Left renal pelvis (tissue), 4 donors: ENCODE data around the gene COQ9. TPM values are rescaled to one million over a fixed set of nuclear protein-coding genes. Genes with fewer than 3 reads are reported as not detected.
"Not testable (repeated sequence)": the region's sequence is repeated elsewhere in the genome, so short reads cannot be mapped to it uniquely, and the experiment has no call there.

ENCODE experiments used
- DNase-seq, 4 donors: peaks; one replicate each; pipeline ENCODE4 v3.0.0-alpha.2; 2013; ENCODE audit warnings: low read depth in 4 of 4, low spot score in 3 of 4
- polyA plus RNA-seq, 4 donors: library from polyadenylated mRNA; unstranded; fragments of 120-200 nt; gene quantifications; one replicate each; pipeline ENCODE4 v1.2.1, GENCODE V29; 2013; ENCODE audit not compliant: insufficient read length in 4 of 4

Gene COQ9
- polyA plus RNA-seq, result 100 to 1,000 TPM in 1 of 4 donors, 10 to 100 TPM in 3; 41.2 to 113 (median 89.9) TPM

DNA sequence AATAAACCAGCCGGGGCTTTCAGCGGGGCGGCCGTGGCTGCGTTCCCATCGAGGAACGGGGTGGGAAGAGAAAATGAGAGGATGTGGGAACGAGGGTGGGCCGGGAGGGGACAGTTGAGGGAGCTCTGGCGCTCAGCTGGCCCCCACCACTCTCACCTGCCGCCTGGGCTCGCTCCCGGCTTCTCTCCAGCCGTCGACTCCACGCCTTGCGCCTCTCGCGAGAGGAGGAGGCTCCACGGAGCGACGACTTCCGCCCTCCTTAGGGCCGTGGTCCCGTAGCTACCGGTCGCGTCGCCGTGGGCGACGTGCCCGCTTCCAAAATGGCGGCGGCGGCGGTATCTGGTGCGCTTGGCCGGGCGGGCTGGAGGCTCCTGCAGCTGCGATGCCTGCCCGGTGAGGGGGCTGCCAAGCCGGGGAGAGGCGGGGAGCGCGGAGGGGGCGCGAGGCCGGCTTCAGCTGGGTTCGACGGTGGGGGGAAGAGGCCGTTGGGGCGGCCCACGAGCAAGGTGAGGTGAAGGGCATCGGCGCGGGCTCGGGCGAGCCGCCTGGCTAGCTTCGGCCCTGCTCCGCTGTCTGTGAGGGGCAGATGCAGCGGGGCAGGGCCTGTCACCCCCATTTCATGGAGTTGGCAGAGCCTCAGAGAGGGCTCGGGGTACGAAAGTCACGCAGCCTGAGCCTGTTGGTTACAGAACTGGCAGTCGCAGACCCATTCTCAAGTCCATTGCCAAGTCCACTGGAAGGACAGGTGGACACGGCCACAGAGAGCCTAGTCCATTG lies at the start of gene COQ9, which contains the start of gene CIAPIN1:
TSS of gene COQ9 (plus strand) at position 294 of the 777 bp plus-strand sequence. CDS start at position 321, 27 bp downstream.
TSS of gene CIAPIN1 (minus strand) at position 200 of the 777 bp plus-strand sequence. CDS start 6,457 bp downstream, outside the sequence.
- DNase-seq, result peak; percentile 85 to 91 (median 87)

- not testable (repeated sequence) for DNase-seq
These were observed 49.8 kb upstream of the COQ9 start for GRCh38 chr16:57397493-57397892.

GRCh38 chr16:57401943-57402640 lies 45.2 kb upstream of the COQ9 start:
- no peak for DNase-seq

GRCh38 chr16:57403965-57404817 lies 43.1 kb upstream of the COQ9 start, which contains the start of gene CCL17:
Gene CCL17 (plus strand): TSS chr16:57404767. CDS start chr16:57413933, 9,166 bp downstream.
- DNase-seq, result no peak

- no peak for DNase-seq
These were observed 42.2 kb upstream of the COQ9 start for GRCh38 chr16:57405097-57405496.

GRCh38 chr16:57406881-57407280 lies 40.4 kb upstream of the COQ9 start:
- DNase-seq, result no peak

DNA sequence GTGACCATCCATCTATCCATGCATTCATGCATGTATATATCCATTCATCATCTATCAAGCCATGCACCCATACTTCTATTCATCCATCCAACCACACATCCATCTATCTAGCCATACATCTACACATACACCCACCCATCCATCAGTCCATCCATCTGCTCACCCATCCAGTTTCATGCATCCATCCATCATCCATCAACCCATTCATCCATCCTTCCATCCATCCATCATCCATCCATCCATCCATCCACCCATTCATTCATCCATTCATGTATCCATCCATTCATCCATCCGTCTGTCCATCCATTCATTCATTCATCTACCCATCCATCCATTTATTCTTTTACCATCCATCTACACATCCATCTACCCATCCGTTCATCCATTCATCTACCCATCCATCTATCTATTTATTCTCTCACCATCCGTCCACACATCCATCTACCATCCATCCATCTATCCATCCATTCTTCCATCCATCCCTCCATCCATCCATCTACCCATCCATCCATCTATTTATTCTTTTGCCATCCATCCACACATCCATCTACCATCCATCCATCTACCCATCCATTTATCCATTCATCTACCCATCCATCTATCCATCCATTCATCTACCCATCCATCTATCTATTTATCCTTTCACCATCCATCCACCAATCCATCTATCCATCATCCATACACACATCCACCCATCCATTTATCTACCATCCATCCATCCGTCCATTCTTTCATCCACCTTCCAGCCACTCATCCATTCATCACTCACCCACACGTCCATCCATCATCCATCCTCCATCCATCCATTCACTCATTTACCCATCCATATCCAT lies 39.5 kb upstream of the COQ9 start:
- DNase-seq, result no peak

- no peak for DNase-seq
These were observed 38.2 kb upstream of the COQ9 start for GRCh38 chr16:57409065-57409464.

- DNase-seq, result no peak
These were observed 37.2 kb upstream of the COQ9 start for GRCh38 chr16:57409870-57410587.

DNA sequence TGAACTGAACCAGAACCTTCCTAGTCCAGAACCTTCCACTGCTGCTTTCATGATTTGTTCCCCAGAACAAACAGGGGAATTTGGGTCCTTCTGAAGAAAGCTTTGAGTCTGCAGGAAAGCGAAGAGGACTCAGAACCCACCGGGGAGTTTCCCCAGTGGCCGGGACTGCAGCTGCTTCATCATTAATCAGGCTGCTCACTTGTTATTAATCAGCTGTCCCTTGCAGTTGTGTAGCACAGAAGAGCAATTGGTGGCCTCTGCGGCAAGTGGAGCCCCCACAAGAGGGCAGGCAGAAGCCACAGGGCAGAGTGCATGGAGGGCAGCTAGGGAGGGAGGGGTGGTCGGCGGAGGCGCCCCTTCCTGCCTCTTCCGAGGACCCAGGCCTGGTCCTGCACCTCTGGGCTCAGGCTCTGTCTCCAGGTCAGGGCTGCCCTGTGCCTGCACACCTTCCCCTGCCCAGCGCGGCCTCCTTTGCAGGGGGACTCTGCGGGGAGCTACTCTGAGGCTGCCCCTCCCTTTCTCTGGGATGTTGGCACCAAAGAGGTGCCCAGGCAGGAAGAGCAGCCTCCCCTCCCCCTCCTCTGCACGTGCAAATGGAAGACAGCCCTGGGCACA lies 35.8 kb upstream of the COQ9 start:
- DNase-seq, result no peak

DNA sequence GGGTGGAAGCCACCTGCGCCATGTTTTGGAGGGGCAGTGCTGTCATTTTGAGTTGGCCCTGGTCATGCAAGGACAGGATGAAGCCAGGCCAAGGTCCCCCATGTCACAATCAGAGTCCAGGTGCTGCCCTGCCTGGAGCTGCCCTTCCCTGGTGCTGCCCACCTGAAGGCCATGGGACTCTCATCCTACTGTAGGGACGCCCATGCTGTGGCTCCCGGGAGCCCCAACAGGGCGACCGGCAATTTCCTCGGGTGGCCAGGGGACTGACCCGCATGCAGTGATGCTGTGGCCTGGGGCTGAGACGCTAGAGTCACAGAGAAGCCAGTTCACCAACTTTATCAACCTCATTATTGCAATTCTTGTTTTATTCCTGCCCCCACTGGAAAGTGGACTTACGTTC lies 34.7 kb upstream of the COQ9 start:
- no peak for DNase-seq

DNA sequence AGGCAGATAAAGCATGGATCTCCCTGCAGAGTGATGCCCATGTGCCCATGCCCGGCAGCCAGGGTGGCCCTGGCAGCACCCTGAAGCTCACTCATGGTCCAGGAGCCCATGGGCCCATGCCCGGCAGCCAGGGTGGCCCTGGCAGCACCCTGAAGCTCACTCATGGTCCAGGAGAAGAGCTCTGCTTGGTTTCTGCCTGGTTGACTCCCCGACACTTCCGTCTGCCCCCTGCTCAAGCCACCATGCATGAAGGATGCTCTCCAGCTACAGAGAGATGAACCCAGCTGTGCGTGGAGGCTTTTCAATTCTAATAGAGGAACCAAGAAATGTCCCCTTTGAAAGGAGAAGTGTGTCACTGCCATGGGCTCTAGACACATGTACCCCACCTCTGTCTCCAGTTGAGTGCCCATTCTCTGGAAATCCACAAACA lies 34.0 kb upstream of the COQ9 start:
- DNase-seq, result no peak

DNA sequence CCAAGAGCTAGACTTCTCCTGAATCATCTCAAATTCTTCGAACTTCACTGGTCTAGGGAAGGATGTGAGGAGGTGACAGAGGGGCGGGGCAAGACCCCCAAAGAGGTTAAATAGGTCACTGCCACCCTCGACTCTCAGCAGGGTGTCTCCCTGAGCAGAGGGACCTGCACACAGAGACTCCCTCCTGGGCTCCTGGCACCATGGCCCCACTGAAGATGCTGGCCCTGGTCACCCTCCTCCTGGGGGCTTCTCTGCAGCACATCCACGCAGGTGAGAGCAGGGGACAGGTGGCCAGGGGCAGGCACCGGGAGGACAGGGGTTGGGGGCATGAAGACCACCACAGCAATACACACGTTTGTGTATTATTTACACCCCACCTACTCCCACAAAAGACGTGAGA lies 33.5 kb upstream of the COQ9 start:
- no peak for DNase-seq

DNA sequence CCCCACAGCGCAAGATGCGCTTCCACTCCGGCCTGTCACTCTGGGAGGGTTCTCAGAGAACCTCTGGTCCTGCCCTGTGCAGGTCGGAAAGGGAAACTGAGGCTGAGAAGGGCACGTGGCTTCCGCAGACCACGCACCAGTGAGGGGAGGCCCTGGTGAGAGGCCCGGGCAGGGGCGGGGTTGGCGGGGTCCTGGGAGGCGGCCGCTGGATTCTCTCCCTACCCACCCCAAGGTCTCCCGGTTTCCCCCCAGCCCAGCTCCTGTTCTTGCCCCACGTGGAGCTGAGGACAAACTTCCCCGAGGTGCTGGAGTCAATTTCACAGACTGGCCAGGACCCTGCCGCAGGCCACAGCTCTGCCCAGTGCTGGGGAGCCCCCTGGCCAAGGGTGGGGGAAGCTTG lies 31.2 kb upstream of the COQ9 start:
- no peak for DNase-seq

DNA sequence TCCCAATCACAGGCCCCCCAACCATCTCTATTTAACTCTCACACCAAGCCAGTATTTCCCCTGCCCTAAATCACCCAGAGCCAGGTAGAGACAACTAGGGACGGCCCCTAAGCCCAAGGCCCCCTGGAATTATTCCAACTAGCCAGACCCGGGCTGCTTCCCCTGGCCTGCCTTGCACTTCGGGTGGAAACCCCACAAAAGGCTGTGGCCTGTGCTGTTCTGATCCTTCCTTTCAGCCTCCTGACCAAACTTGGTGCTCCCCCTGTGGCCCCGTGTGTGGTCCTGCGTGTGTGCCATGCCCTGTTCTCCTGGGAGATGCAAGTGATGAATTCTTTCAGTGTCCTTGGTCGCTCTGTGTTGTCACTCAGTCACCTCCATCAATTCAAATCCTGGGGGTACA lies 27.8 kb upstream of the COQ9 start:
- DNase-seq, result no peak

- peak in 3 of 4 donors; percentile 52 to 58 (median 54) for DNase-seq
These were observed 25.0 kb upstream of the COQ9 start for GRCh38 chr16:57422026-57422944.

DNA sequence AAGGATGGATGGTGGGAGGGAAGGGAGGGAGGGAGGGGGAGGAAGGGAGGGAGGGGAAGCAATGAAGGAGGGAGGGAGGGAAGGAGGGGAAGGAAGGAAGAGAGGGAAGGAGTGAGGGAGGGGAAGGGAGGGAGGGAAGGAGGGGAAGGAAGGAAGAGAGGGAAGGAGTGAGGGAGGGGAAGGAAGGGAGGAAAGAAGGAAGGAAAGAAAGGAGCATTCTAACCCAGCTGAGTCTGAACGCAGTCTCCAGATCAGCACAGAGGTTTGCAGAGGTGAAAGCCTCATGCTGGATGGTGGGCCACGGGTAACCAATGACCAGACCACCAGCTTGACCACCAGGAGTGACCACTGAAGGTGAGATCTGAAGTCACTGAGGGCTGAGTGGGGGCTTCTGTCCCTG lies 24.1 kb upstream of the COQ9 start:
- no peak for DNase-seq

DNA sequence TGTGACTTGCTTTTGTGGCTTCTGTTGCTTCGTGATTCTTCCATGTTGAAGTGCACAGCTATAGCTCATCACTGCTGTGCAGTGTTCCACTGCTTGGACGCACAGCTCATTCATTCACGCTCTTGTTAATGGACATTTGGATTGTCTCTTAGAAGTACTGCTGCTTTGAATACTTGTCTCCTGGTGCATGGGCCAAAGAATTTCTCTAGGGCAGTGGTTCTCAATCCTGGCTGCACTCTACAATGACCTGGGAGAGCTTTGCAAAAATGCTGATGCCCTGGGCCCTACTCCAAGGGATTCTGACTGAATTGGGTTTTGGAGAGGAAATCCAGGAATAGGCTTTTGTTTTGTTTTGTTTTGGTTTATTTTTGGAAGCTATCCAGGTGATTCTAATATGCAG lies 22.7 kb upstream of the COQ9 start:
- no peak for DNase-seq
